Adrenal gland (tissue), 5 donors: ENCODE data around the gene PIGO.

ENCODE experiments used
- POLR2A ChIP-seq, 2 donors: fragments of 450-650 bp; IDR thresholded peaks; one replicate each; pipeline ENCODE4 v1.6.1; 2017; ENCODE audit warnings: antibody characterized with exemption in 2 of 2, mild to moderate bottlenecking in 2 of 2, moderate library complexity in 1 of 2
- TF ChIP-seq, protein P1 (sequence below), 6 experiments: fragments of 450-650 bp in 4 of 6; fragments of 200-600 bp in 2 of 6; sonication (generic) in 1 of 6; IDR thresholded peaks; 1 replicate in 5 of 6; 2 replicates in 1 of 6; pipeline versions ENCODE4 v1.5.1 to v1.8.0; 2016 to 2021; ENCODE audit warnings: antibody characterized with exemption in 6 of 6, mild to moderate bottlenecking in 2 of 6, moderate library complexity in 1 of 6
- donor health status: DM: no; HTN: no; CAD: no.

DNA sequence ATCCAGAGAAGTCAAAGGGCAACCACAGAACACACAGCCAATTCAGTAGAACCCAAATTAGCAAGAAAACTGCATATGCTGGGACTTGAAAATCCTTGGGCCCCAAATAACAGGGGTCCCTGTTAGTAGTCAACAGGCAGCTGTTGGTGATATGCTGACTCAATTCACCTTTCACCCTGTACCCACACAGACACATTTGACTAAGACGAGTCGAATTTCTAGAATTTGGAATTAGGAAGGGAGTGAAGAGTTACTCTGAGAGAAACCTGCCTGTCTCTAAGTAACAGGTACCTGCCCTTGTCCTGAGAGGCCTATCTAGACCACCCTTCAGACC is 23.1 kb downstream of the PIGO start:
- TF ChIP-seq, protein P1, sequence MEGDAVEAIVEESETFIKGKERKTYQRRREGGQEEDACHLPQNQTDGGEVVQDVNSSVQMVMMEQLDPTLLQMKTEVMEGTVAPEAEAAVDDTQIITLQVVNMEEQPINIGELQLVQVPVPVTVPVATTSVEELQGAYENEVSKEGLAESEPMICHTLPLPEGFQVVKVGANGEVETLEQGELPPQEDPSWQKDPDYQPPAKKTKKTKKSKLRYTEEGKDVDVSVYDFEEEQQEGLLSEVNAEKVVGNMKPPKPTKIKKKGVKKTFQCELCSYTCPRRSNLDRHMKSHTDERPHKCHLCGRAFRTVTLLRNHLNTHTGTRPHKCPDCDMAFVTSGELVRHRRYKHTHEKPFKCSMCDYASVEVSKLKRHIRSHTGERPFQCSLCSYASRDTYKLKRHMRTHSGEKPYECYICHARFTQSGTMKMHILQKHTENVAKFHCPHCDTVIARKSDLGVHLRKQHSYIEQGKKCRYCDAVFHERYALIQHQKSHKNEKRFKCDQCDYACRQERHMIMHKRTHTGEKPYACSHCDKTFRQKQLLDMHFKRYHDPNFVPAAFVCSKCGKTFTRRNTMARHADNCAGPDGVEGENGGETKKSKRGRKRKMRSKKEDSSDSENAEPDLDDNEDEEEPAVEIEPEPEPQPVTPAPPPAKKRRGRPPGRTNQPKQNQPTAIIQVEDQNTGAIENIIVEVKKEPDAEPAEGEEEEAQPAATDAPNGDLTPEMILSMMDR (IDR thresholded peaks at IDR 0.05): no peak
- TF ChIP-seq POLR2A (IDR thresholded peaks at IDR 0.05): no peak
